GM18907 (cell line): ENCODE results near the gene SLIT3.
"Not testable (repeated sequence)": the region's sequence is repeated elsewhere in the genome, so short reads cannot be mapped to it uniquely, and the experiment has no call there.

ENCODE experiments used
- ATAC-seq: cut with Tn5 transposase; IDR thresholded peaks from one replicate; pipeline ENCODE4 v1.9.1; 2021; ENCODE audit warnings: mild to moderate bottlenecking, moderate library complexity; ENCODE audit not compliant: unreplicated experiment

The SLIT3 gene

DNA sequence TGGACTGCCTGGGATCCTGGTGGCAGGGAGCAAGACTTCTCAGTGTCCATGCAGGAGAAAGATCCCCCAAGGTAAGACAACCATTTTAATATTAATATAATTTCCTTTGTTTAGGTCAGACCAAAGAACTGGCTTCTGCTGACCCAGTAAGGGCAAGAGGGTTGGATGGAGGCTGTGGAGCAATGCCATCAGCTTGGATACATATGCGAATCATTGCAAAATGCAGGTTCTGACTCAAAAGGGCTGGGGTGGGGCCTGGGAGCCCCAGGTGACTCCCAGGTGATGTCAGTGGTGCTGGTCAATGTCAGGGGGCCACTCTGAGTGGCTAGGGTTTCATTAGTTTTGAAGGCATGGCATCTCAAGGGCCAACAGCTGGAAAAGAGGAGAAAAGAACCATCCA is 632.9 kb downstream of the SLIT3 start:
- no peak for ATAC-seq

- ATAC-seq, result no peak
Measured at GRCh38 chr5:168667301-168667840, 633.6 kb downstream of the SLIT3 start.

GRCh38 chr5:168666356-168666755 is 634.6 kb downstream of the SLIT3 start:
- no peak for ATAC-seq

GRCh38 chr5:168663276-168664004 is 637.5 kb downstream of the SLIT3 start:
- no peak for ATAC-seq

DNA sequence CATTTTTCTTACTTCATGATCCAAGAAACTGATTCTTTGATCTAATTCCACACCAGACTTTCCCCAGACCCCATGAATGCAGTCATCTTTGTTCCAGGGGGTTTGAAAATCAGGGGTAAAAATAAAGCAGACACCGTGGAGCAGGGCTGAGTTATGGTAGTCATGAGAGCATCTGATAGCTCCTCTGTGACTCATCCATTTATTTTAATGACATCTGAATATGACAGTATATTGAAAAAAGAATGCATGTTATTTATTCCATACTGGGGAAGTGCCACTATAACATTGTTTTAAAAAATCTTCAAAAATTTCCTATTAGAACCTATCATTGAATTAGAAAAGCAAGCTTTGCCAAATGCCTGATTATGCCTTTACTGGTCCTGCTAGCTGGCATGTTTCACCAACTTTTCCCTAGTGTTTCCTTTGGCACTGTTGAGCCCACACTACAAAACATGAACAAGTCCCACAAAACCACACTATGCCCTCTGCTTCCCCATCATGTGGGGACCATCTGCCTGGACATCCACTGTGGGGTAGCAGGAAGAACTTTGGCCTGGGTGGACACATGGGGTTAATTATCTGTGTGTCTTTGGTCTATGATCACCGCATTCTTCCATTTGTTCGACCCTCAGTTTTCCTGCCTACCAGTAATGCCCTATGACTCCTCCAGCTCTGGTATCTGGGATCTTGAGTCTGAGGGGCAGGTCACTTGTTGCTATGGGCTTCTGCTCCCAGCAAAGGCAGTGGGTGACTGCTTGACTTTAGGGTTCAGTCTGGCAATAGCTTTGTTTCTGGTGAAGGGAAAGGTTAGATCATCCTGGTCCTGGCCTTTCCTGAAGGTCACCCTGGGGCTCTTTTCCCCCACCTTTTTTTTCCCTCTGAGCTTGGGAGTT is 639.1 kb downstream of the SLIT3 start:
- no peak for ATAC-seq

DNA sequence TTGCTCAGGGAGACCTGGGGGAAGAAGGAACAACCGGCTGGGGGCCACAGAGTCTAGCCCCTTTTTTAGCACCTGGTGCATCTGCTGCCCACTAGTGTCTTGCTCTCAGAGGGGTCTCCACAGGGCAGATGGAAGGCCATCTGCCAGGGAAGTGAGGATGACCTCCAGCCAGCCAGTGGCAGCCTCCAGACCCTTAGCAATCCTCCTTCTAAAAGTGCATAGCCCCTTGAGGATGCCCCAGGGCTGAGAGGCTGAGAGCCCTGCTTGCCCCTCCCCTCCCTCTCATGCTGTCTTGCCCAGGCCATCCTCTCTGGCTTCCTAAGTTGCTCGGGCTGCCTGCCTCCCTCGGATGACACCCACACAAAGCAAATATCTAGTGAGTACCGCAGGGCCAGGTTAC is 640.2 kb downstream of the SLIT3 start:
- ATAC-seq, result no peak

DNA sequence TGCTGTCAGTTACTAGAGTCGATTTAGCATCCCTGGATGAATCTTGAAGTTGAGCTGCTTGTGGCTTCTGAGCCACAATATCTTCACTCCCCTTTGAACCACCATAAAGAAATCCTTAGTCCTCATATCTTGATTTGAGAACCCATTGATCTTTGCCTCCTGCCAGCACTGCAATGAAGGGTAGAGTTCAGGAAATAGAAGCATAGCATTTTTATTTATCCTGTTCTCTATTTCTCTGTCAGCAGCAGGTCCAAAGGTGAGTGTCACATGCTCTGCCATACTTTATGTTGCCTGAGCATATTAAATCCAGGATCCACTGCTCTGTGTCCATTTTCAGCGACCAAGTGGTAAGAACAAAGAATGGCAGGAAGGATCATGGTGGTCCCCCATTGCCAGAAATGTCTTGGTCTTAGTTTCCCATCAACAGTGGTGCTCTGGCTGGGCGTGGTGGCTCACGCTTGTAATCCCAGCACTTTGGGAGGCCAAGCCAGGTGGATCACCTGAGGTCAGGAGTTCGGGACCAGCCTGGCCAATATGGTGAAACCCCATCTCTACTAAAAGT is 641.6 kb downstream of the SLIT3 start:
- ATAC-seq, result no peak

GRCh38 chr5:168658394-168658793 is 642.5 kb downstream of the SLIT3 start:
- no peak for ATAC-seq

GRCh38 chr5:168656633-168657032 is 644.3 kb downstream of the SLIT3 start:
- ATAC-seq, result no peak

- ATAC-seq, result no peak
Measured at GRCh38 chr5:168655316-168655715, 645.6 kb downstream of the SLIT3 start.

DNA sequence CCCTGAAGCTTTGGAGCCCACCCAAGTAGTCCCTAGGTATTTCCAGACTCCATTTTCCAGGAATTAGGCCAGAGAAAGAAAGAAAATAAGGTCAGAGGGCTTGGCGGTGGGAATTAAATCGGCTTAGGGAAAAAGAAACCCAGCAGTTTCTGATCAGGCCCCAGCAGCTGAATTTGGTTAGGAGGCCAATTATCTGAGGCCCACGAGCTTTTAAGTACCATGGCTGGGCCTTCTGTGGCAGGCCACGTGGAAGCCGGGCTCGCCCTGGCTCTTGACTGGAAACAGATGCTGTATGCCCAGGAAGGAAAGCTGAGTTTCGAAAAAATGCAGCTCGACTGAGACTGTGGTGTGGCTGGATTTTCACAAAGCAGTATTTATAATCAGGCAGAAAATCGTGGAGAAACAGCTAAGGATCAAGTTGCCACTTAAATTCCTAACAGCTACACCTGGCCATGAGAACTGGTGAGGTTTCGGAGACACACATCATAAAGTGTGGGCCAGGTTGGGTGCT is 646.7 kb downstream of the SLIT3 start:
- no peak for ATAC-seq

GRCh38 chr5:168653626-168654025 is 647.3 kb downstream of the SLIT3 start:
- ATAC-seq, result no peak

GRCh38 chr5:168651648-168652047 is 649.3 kb downstream of the SLIT3 start:
- ATAC-seq, result no peak

DNA sequence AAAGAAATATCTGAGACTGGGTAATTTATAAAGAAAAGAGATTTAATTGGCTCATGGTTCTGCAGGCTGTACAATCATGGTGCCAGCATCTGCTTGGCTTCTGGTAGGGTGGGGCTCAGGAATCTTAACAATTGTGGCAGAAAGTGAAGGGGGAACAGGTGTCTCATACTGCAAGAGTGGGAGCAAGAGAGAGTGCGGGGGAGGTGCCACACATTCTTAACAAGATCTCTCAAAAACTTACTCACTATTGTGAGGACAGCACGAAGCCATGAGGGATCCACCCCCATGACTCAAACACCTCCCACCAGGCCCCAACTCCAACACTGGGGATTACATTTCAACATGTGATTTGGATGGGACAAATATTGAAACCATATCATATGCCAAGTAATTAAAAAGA is 651.6 kb downstream of the SLIT3 start:
- no peak for ATAC-seq

- ATAC-seq, result no peak
Measured at GRCh38 chr5:168648576-168648975, 652.4 kb downstream of the SLIT3 start.

GRCh38 chr5:168648016-168648415 is 652.9 kb downstream of the SLIT3 start:
- no peak for ATAC-seq

DNA sequence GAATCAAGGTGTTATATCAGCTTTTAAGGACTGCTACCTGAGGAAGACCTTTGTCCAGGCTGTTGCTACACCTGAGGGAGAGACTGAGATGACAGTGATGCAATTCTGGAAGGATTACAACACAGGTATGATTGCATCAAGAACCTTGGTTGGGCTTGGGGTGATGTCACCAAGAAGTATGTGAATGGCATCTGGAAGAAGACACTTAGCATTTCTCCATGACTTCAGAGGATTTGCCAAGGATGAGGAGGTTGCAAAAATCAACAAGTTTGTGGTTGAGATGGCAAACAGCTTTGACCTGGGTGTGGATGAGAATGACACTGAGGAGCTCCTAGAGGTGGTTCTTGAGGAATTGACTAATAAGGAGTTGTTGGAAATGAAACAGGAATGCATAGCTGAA is 653.9 kb downstream of the SLIT3 start:
- ATAC-seq, result no peak

DNA sequence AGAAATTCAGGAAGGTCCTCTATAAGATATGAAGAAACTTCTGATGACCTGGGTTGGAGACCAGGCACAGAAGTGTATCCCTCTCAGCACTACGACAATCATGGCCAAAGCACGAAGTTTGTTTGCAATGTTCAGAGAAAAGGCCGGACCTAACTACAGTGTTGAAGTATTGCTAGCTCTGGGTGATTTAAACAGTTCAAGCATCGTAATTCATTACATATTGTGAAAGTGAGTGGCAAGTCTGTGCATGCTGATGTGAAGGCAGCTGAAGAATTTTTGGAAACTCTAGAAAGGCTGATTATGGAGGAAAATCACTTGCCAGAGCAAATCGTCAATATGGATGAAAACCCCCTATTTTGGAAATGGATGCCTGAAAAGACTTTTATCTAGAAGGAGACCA is 654.6 kb downstream of the SLIT3 start:
- no peak for ATAC-seq

DNA sequence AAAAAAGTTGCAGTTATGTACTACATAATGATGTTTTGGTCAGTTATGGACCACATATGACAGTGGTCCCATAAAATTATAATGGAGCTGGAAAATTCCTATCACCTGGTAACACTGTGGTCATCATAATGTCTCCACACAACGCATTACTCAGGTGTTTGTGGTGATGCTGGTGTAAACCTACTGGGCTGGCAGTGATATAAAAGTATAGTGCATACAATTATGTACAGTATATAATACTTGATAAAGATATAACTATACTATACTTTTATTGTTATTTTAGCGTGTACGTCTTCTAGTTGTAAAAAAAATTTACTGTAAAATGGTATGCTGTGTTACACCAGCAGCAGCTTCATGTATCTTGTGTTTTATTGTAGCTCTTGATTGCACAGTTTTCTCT is 655.7 kb downstream of the SLIT3 start:
- ATAC-seq, result no peak

- no peak for ATAC-seq
Measured at GRCh38 chr5:168642019-168642418, 658.9 kb downstream of the SLIT3 start.

GRCh38 chr5:168638846-168639245 is 662.1 kb downstream of the SLIT3 start:
- not testable (repeated sequence) for ATAC-seq
